Tibial nerve (tissue), 4 donors: ENCODE results near the gene RFX5. TPM values are rescaled to one million over a fixed set of nuclear protein-coding genes. Genes with fewer than 3 reads are reported as not detected.
"Not testable (repeated sequence)": the region's sequence is repeated elsewhere in the genome, so short reads cannot be mapped to it uniquely, and the experiment has no call there.

Source experiments
- DNase-seq, 2 donors: peaks; one replicate each; pipeline ENCODE4 v3.0.0-alpha.2; 2019; ENCODE audit warnings: low spot score in 2 of 2
- H3K27ac ChIP-seq, 4 donors: fragments of 200-600 bp; sonication (generic) in 3 of 4; one replicate each; pipeline ENCODE4 v1.5.1; 2017 to 2019; ENCODE audit warnings: mild to moderate bottlenecking in 1 of 4
- H3K27me3 ChIP-seq, 2 donors: fragments of 200-600 bp; sonication (generic) in 1 of 2; one replicate each; pipeline versions ENCODE4 v1.5.1 to v1.6.0; 2017 to 2019
- H3K36me3 ChIP-seq, 3 donors: fragments of 200-600 bp; sonication (generic); one replicate each; pipeline ENCODE4 v1.5.1; 2018 to 2019
- H3K4me1 ChIP-seq, 4 donors: fragments of 200-600 bp; sonication (generic) in 3 of 4; one replicate each; pipeline ENCODE4 v1.5.1; 2017 to 2019
- H3K4me3 ChIP-seq, 4 donors: fragments of 200-600 bp; sonication (generic) in 3 of 4; one replicate each; pipeline ENCODE4 v1.5.1; 2017 to 2019; ENCODE audit warnings: mild to moderate bottlenecking in 1 of 4, moderate library complexity in 1 of 4
- H3K9me3 ChIP-seq, 4 donors: fragments of 200-600 bp; sonication (generic) in 3 of 4; one replicate each; pipeline ENCODE4 v1.5.1; 2017 to 2019
- EP300 ChIP-seq, 2 donors: sonication (generic); formaldehyde crosslinking; IDR thresholded peaks; one replicate each; pipeline ENCODE4 v1.6.1; 2017; ENCODE audit warnings: antibody characterized with exemption in 2 of 2, mild to moderate bottlenecking in 1 of 2
- POLR2A ChIP-seq, 2 donors: fragments of 450-650 bp; IDR thresholded peaks; one replicate each; pipeline ENCODE4 v1.6.1; 2017; ENCODE audit warnings: antibody characterized with exemption in 2 of 2, mild to moderate bottlenecking in 2 of 2, moderate library complexity in 2 of 2
- WGBS, 2 donors: methylation state at CpG; one replicate each; pipeline ENCODE4 v1.1.5; 2018; 5-methylcytosine and 5-hydroxymethylcytosine counted together
- total RNA-seq, 4 donors: library from RNA; depleted of rRNA; stranded (reverse); fragments of >200 nt; gene quantifications; one replicate each; pipeline ENCODE4 v1.1.0, GENCODE V29; 2016
- TF ChIP-seq, protein P1 (sequence below), 5 experiments: fragments of 200-600 bp in 3 of 5; fragments of 450-650 bp in 2 of 5; sonication (generic) in 3 of 5; IDR thresholded peaks; one replicate each; pipeline ENCODE4 v1.5.1; 2016 to 2019; ENCODE audit warnings: antibody characterized with exemption in 5 of 5, mild to moderate bottlenecking in 3 of 5, moderate library complexity in 2 of 5

RFX5 gene
- total RNA-seq, 4 donors from 2014 or later = 17.7 to 45.0 (median 32.8) TPM

GRCh38 chr1:151352021-151352718, 5.1 kb upstream of the RFX5 start:
- Histone ChIP-seq H3K4me3 (no peak overlapping the region), H3K9me3 (no peaks in the 10 kb centered on the region), H3K27me3 (no peaks in the 10 kb centered on the region), H3K36me3 (no peaks in the 10 kb centered on the region), H3K4me1 (peaks cover 0 to 6% (median 2%) of the 10 kb centered on the region in 4 donors), H3K27ac (no peak overlapping the region)
- no peak for DNase-seq
- no peak for TF ChIP-seq POLR2A (IDR thresholded peaks at IDR 0.05)
- no peak for TF ChIP-seq EP300 (IDR thresholded peaks at IDR 0.05)
- TF ChIP-seq, protein P1, sequence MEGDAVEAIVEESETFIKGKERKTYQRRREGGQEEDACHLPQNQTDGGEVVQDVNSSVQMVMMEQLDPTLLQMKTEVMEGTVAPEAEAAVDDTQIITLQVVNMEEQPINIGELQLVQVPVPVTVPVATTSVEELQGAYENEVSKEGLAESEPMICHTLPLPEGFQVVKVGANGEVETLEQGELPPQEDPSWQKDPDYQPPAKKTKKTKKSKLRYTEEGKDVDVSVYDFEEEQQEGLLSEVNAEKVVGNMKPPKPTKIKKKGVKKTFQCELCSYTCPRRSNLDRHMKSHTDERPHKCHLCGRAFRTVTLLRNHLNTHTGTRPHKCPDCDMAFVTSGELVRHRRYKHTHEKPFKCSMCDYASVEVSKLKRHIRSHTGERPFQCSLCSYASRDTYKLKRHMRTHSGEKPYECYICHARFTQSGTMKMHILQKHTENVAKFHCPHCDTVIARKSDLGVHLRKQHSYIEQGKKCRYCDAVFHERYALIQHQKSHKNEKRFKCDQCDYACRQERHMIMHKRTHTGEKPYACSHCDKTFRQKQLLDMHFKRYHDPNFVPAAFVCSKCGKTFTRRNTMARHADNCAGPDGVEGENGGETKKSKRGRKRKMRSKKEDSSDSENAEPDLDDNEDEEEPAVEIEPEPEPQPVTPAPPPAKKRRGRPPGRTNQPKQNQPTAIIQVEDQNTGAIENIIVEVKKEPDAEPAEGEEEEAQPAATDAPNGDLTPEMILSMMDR (IDR thresholded peaks at IDR 0.05) = no peak
- 86 to 89% methylated on average over 6 of the region's 6 CpGs for WGBS, 2 donors

DNA sequence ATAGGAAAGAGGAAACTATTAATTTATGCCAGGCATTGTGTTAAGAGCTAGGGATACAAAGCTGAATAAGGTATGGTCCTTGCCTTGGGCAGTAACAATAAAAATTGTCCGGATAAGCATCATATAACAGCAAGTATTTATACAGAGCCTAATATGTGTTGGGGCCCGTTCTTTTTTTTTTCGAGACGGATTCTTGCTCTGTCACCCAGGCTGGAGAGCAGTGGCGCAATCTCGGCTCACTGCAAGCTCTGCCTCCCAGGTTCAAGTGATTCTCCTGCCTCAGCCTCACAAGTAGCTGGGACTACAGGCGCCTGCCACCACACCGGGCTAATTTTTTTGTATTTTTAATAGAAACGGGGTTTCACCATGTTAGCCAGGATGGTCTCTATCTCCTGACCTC, 3.3 kb upstream of the RFX5 start:
- peaks cover 0 to 17% (median 9%) of the 10 kb centered on the region in 4 donors for H3K4me1 ChIP-seq
- H3K27me3 ChIP-seq, H3K9me3 ChIP-seq, DNase-seq, H3K36me3 ChIP-seq, H3K27ac ChIP-seq, H3K4me3 ChIP-seq: not testable (repeated sequence)
- 90 to 94% methylated on average over 9 of the region's 9 CpGs for WGBS, 2 donors

- peak overlapping the region; percentile 88 to 94 (median 92) for H3K27ac ChIP-seq
- DNase-seq = no peak
- no peaks in the 10 kb centered on the region for H3K9me3 ChIP-seq
- peaks cover 0 to 25% (median 16%) of the 10 kb centered on the region in 3 donors for H3K36me3 ChIP-seq
- 25 to 28% methylated on average over 12 of the region's 12 CpGs for WGBS, 2 donors
- TF ChIP-seq POLR2A (IDR thresholded peaks at IDR 0.05) (no peak), EP300 (IDR thresholded peaks at IDR 0.05) (no peak)
- TF ChIP-seq, protein P1 (IDR thresholded peaks at IDR 0.05) = no peak
- no peaks in the 10 kb centered on the region for H3K27me3 ChIP-seq
- H3K4me1 ChIP-seq = peaks cover 0 to 21% (median 9%) of the 10 kb centered on the region in 4 donors
- peak overlapping the region; percentile 29 to 77 (median 66) for H3K4me3 ChIP-seq
These were observed 633 bp upstream of the RFX5 start for GRCh38 chr1:151347523-151348246.

DNA sequence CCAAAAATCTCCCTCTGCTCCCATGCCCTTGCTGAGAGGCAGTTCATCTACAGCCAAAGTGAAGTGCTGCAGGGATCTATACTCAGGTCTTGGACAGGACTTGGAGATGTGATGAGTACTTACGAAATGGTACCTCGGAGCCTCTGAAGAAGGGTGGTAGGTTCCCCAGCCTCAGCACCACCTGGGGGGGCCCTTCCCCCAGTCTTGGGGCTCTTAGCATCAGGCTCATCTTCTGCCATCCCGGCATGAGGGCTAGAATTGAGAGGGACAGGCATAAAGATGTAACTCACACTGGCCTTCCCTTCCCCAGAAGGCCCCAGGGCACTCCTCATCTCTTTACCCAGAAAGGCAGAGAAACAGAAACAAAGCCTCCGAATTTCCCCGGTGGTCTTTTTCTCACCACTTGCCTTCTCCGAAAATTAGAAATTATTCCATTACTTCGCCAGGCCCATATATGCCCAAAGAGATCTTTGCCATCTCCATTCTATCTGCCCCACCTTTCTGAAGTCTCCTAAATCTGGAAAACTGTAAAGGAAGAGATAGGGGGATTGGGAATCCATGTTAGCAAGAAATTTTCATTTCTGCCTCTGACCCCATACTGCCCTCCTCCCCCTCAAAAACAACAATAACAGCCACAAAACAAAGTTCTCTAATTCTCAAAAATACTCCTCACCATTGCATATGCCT, 827 bp downstream of the RFX5 start:
- no peak for TF ChIP-seq POLR2A (IDR thresholded peaks at IDR 0.05)
- TF ChIP-seq, protein P1 (IDR thresholded peaks at IDR 0.05) = no peak
- TF ChIP-seq EP300 (IDR thresholded peaks at IDR 0.05) = no peak
- Histone ChIP-seq H3K27ac (peak overlapping the region; percentile 88 to 94 (median 92)), H3K4me1 (peaks cover 0 to 21% (median 9%) of the 10 kb centered on the region in 4 donors), H3K27me3 (no peaks in the 10 kb centered on the region), H3K36me3 (peaks cover 0 to 35% (median 19%) of the 10 kb centered on the region in 3 donors), H3K4me3 (peak overlapping the region; percentile 62 to 77 (median 70)), H3K9me3 (no peaks in the 10 kb centered on the region)
- 29 to 36% methylated on average over 5 to 7 of the region's 7 CpGs for WGBS, 2 donors
- DNase-seq = no peak

- H3K4me1 ChIP-seq = peaks cover 0 to 29% (median 9%) of the 10 kb centered on the region in 4 donors
- H3K36me3 ChIP-seq = peaks cover 0 to 35% (median 19%) of the 10 kb centered on the region in 3 donors
- 76 to 84% methylated on average over 6 of the region's 6 CpGs for WGBS, 2 donors
- H3K27ac ChIP-seq = no peak overlapping the region
- H3K9me3 ChIP-seq = no peaks in the 10 kb centered on the region
- H3K4me3 ChIP-seq = no peak overlapping the region
- no peaks in the 10 kb centered on the region for H3K27me3 ChIP-seq
- DNase-seq = no peak
- TF ChIP-seq POLR2A (IDR thresholded peaks at IDR 0.05) = no peak
- TF ChIP-seq EP300 (IDR thresholded peaks at IDR 0.05) = no peak
- TF ChIP-seq, protein P1 (IDR thresholded peaks at IDR 0.05) = no peak
These were observed 2.8 kb downstream of the RFX5 start for GRCh38 chr1:151344291-151344690.
